GM12864 (cell line): ENCODE measurements around the gene KANK4.

Experiments used
- DNase-seq: peaks from one replicate; pipeline ENCODE4 v3.0.0-alpha.2; 2011; ENCODE audit warnings: low read depth
- H3K4me3 ChIP-seq: 2 replicates; pipeline ENCODE4 v1.5.1; 2011; ENCODE audit warnings: mild to moderate bottlenecking, low read depth, low read length, control low read depth
- TF ChIP-seq, protein P1 (sequence below): IDR thresholded peaks from 2 replicates; pipeline ENCODE4 v1.5.1; 2011; ENCODE audit warnings: low read depth, mild to moderate bottlenecking, moderate library complexity, low read length, control low read depth, inconsistent platforms; ENCODE audit errors: missing control alignments

The KANK4 gene

DNA sequence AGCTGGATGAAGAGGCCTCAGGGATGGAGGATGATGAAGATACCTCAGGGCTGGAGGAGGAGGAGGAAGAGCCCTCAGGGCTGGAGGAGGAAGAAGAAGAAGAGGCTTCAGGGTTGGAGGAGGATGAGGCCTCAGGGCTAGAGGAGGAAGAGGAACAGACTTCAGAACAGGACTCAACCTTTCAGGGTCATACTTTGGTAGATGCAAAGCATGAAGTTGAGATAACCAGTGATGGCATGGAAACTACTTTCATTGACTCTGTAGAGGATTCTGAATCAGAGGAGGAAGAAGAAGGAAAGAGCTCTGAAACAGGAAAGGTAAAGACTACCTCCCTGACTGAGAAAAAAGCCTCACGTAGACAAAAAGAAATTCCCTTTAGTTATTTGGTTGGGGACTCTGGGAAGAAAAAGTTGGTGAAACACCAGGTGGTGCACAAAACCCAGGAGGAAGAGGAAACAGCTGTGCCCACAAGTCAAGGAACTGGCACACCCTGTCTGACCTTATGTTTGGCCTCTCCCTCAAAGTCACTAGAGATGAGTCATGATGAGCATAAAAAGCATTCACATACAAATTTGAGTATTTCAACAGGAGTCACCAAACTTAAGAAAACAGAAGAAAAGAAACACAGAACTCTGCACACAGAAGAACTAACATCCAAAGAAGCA lies 109.2 kb downstream of the KANK4 start:
- no peak overlapping the region for H3K4me3 ChIP-seq
- DNase-seq, result no peak
- TF ChIP-seq, protein P1, sequence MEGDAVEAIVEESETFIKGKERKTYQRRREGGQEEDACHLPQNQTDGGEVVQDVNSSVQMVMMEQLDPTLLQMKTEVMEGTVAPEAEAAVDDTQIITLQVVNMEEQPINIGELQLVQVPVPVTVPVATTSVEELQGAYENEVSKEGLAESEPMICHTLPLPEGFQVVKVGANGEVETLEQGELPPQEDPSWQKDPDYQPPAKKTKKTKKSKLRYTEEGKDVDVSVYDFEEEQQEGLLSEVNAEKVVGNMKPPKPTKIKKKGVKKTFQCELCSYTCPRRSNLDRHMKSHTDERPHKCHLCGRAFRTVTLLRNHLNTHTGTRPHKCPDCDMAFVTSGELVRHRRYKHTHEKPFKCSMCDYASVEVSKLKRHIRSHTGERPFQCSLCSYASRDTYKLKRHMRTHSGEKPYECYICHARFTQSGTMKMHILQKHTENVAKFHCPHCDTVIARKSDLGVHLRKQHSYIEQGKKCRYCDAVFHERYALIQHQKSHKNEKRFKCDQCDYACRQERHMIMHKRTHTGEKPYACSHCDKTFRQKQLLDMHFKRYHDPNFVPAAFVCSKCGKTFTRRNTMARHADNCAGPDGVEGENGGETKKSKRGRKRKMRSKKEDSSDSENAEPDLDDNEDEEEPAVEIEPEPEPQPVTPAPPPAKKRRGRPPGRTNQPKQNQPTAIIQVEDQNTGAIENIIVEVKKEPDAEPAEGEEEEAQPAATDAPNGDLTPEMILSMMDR, result no peak

DNA sequence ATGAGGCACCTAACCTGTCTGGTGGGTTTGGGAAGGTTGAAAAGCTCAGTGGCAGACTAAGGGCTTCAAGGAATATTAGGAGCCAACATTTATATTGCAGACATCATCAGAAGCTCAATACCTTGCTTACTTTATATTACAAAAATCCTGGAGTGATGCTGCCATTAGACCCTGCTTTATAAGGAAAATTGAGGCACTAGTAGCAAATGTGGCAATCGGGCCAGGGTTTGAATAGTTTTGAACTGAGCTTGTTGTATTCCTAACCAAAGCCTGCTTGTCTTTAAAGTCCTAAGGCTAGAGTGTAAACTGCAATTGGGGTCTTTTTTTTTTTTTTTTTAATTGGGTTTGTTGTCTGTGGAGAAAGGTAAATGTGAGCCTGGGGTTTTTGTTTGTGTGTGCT lies 110.3 kb downstream of the KANK4 start:
- H3K4me3 ChIP-seq, result no peak overlapping the region
- DNase-seq, result no peak
- TF ChIP-seq, protein P1, result no peak

DNA sequence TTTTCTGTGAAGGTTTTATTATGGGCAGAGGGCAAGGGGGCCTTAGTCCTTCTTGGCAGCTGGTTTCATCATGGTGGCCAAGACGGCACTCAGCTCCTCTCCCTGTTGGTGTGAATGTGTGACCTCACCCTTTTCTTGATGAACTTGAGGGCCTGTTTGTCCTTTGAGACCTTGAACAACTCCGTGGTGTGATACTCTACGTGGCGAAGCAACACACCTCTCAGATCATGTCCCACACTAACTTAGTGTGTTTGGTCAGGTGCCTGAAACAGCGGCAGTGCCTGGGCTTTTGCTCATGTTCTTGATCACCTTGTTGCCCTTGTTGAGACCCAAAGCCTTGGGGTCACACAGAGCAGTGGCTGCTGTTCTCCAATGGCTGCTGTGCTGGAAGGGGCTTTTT lies 111.1 kb downstream of the KANK4 start:
- no peak for DNase-seq
- TF ChIP-seq, protein P1, result no peak
- H3K4me3 ChIP-seq, result no peak overlapping the region

DNA sequence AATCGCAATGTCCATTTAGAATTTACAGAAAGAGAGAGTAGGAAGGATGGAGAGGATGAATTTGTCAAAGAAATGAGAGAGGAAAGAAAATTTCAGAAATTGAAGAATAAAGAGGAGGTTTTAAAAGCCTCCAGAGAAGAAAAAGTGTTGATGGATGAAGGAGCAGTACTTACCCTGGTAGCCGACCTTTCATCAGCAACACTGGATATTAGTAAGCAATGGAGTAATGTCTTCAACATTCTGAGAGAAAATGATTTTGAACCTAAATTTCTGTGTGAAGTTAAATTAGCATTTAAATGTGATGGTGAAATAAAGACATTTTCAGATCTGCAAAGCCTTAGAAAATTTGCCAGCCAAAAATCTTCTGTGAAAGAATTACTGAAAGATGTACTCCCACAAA lies 112.0 kb downstream of the KANK4 start:
- TF ChIP-seq, protein P1, result no peak

DNA sequence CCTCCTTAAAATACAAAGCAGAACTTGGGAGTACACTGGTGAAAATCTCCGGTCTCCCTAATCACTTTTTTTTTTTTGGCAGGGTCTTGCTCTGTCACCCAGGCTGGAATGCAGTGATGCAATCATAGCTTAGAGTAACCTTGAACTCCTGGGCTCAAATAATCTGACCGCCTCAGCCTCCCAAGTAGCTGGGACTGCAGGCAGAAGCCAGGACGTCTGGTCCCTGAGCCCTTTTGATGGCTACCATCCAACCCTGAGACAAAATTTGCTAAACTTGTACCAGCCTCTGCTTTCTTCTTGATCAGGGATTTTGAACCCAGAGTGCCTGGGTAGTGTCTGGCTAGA lies 120.5 kb downstream of the KANK4 start:
- DNase-seq, result no peak
- no peak overlapping the region for H3K4me3 ChIP-seq
- TF ChIP-seq, protein P1, result no peak

More for the DNA sequence above, 112.0 kb downstream of the KANK4 start:
- H3K4me3 ChIP-seq, result no peak overlapping the region
- DNase-seq, result no peak

DNA sequence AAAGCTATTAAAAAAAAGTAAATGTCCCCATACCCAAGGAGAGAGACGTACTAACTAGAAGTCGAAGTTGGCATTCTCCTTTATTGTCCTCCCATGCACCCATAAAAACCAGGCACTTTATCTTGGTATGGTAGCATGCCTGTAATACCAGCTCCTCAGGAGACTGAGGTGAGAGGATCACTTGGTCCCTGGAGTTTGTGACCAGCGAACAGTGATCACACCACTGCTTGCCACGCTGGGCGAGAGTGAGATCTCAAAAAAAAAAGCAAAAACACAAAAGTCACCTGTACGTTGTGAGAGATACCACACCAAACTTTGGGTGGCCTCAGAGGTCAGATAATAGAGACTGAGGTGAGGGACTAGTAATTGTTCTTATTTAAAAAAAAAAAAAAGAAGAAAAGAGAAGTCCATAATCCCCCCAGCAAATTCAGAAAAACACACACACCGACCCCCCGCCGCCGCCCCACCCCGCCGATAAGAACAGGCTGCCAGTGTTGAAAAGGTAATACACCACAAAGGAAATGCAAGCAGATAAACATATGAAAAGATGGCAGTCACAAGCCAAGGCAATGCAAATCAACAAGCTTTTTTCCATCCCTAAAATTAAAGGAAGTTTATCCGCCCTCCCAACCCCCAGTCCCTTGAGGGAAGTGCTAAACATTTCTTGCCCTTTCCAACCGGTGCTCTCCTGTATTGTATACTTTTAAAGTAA lies 121.0 kb downstream of the KANK4 start:
- TF ChIP-seq, protein P1, result no peak
- H3K4me3 ChIP-seq, result no peak overlapping the region
- DNase-seq, result no peak
